ENCODE results near the gene ITIH6.

DNA sequence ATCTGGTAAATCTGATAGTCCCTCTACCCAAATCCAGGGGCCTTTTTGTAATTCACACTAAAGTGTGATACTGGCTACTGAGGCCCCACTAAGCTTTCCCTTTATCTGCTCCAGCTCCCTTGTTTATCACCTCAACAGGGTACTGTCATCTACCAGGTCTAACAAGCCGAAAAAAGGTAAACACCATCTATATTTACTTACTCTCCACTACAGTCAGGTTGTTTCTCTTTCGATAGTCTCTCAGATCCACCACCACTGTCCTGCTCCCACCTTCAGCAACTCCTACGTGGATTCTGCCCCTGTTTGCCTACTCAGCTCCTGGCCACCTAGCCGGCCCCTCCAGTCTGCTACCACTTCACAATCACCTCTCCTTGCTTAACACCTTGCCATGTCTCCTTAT, 3.3 kb downstream of the ITIH6 start:
- TF ChIP-seq, protein P1, sequence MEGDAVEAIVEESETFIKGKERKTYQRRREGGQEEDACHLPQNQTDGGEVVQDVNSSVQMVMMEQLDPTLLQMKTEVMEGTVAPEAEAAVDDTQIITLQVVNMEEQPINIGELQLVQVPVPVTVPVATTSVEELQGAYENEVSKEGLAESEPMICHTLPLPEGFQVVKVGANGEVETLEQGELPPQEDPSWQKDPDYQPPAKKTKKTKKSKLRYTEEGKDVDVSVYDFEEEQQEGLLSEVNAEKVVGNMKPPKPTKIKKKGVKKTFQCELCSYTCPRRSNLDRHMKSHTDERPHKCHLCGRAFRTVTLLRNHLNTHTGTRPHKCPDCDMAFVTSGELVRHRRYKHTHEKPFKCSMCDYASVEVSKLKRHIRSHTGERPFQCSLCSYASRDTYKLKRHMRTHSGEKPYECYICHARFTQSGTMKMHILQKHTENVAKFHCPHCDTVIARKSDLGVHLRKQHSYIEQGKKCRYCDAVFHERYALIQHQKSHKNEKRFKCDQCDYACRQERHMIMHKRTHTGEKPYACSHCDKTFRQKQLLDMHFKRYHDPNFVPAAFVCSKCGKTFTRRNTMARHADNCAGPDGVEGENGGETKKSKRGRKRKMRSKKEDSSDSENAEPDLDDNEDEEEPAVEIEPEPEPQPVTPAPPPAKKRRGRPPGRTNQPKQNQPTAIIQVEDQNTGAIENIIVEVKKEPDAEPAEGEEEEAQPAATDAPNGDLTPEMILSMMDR (IDR thresholded peaks at IDR 0.05): no peak
- TF ChIP-seq EZH2 (IDR thresholded peaks at IDR 0.05; ENCODE audit: borderline replicate concordance, insufficient read depth, low read depth, low read length, poor library complexity, severe bottlenecking): no peak

Data from B cell (primary cell).